ENCODE results near the gene ZNF638.

GRCh38 chr2:71292159-71292558 is 39.4 kb upstream of the ZNF638 start:
- TF ChIP-seq CTCF (IDR thresholded peaks at IDR 0.05; ENCODE audit: insufficient read depth, low read depth, low read length) (no peak), EZH2 (IDR thresholded peaks at IDR 0.05; ENCODE audit: insufficient read depth, low read length) (no peak)
